GM19328 (cell line): Measurements from ENCODE around the gene AADAC.
"Not testable (repeated sequence)": the region's sequence is repeated elsewhere in the genome, so short reads cannot be mapped to it uniquely, and the experiment has no call there.

Experiments
- ATAC-seq: cut with Tn5 transposase; IDR thresholded peaks from one replicate; pipeline ENCODE4 v1.9.1; 2021; ENCODE audit warnings: mild to moderate bottlenecking, moderate library complexity; ENCODE audit not compliant: unreplicated experiment

The AADAC gene

GRCh38 chr3:151796105-151796680 is 17.7 kb upstream of the AADAC start:
- no peak for ATAC-seq

GRCh38 chr3:151798466-151798865 is 15.4 kb upstream of the AADAC start:
- no peak for ATAC-seq

- ATAC-seq, result no peak
Measured at GRCh38 chr3:151800431-151800830, 13.5 kb upstream of the AADAC start.

GRCh38 chr3:151804267-151804666 is 9.6 kb upstream of the AADAC start:
- no peak for ATAC-seq

GRCh38 chr3:151806838-151807237 is 7.1 kb upstream of the AADAC start:
- ATAC-seq, result no peak

- ATAC-seq, result not testable (repeated sequence)
Measured at GRCh38 chr3:151808926-151809325, 5.0 kb upstream of the AADAC start.

GRCh38 chr3:151811474-151811873 is 2.4 kb upstream of the AADAC start:
- no peak for ATAC-seq

GRCh38 chr3:151814588-151814987 is 672 bp downstream of the AADAC start:
- no peak for ATAC-seq

GRCh38 chr3:151816091-151816604 is 2.2 kb downstream of the AADAC start:
- ATAC-seq, result no peak

GRCh38 chr3:151817473-151817872 is 3.6 kb downstream of the AADAC start:
- no peak for ATAC-seq

GRCh38 chr3:151818361-151818760 is 4.4 kb downstream of the AADAC start:
- ATAC-seq, result no peak

GRCh38 chr3:151819910-151820309 is 6.0 kb downstream of the AADAC start:
- no peak for ATAC-seq

- ATAC-seq, result no peak
Measured at GRCh38 chr3:151827816-151828215, 13.9 kb downstream of the AADAC start.

GRCh38 chr3:151835751-151836525 is 22.0 kb downstream of the AADAC start:
- ATAC-seq, result no peak

GRCh38 chr3:151837057-151837456 is 23.1 kb downstream of the AADAC start:
- no peak for ATAC-seq

- peak; percentile 56 for ATAC-seq
Measured at GRCh38 chr3:151838574-151839312, 24.8 kb downstream of the AADAC start.

- ATAC-seq, result no peak
Measured at GRCh38 chr3:151839313-151839631, 25.4 kb downstream of the AADAC start.

- ATAC-seq, result no peak
Measured at GRCh38 chr3:151841801-151842200, 27.9 kb downstream of the AADAC start.

- no peak for ATAC-seq
Measured at GRCh38 chr3:151843275-151843674, 29.4 kb downstream of the AADAC start.

GRCh38 chr3:151845306-151845905 is 31.5 kb downstream of the AADAC start:
- no peak for ATAC-seq

- not testable (repeated sequence) for ATAC-seq
Measured at GRCh38 chr3:151850065-151850464, 36.1 kb downstream of the AADAC start.
